WTC11 (cell line): ENCODE results near the gene OGDH. TPM values are rescaled to one million over a fixed set of nuclear protein-coding genes. Genes with fewer than 3 reads are reported as not detected.

Experiments used
- ATAC-seq: fragments of 200-7000 bp; cut with Tn5 transposase; 2 replicates; pipeline ENCODE4 v1.10.0; 2021; ENCODE audit warnings: mild to moderate bottlenecking, moderate library complexity
- CTCF ChIA-PET: fragments of 300-600 bp; sonication (Branson Sonifier 250); formaldehyde crosslinking; loops from one replicate; lab custom pipeline; 2021; ENCODE audit warnings: antibody characterized with exemption; lab: Charles Lee
- POLR2A ChIA-PET: fragments of 350-600 bp; sonication (Branson Sonifier 250); formaldehyde crosslinking; loops from one replicate; lab custom pipeline; 2021; ENCODE audit warnings: antibody characterized with exemption; lab: Charles Lee
- DNase-seq: peaks from one replicate; pipeline ENCODE4 v3.0.0; 2021; ENCODE audit warnings: low spot score
- H3K27ac Mint-ChIP-seq: 2 replicates; pipeline ENCODE4 v1.8.0; 2021; ENCODE audit warnings: mixed read lengths
- H3K27me3 Mint-ChIP-seq: 2 replicates; pipeline ENCODE4 v1.8.0; 2021; ENCODE audit warnings: low read depth, mild to moderate bottlenecking, moderate library complexity, mixed read lengths
- H3K36me3 Mint-ChIP-seq: 2 replicates; pipeline ENCODE4 v1.8.0; 2021; ENCODE audit warnings: mixed read lengths
- H3K4me1 Mint-ChIP-seq: 2 replicates; pipeline ENCODE4 v1.8.0; 2022; ENCODE audit warnings: mixed read lengths
- H3K4me3 Mint-ChIP-seq: 2 replicates; pipeline ENCODE4 v1.8.0; 2021; ENCODE audit warnings: mild to moderate bottlenecking, moderate library complexity, mixed read lengths
- H3K9me3 Mint-ChIP-seq: 2 replicates; pipeline ENCODE4 v1.8.0; 2021; ENCODE audit warnings: mixed read lengths
- CREM ChIP-seq: sonication (generic); formaldehyde crosslinking; IDR thresholded peaks from 2 replicates; pipeline ENCODE4 v1.8.1; 2022; ENCODE audit warnings: mild to moderate bottlenecking, missing genetic modification reagents, moderate library complexity
- E2F4 ChIP-seq: sonication (generic); formaldehyde crosslinking; IDR thresholded peaks from 2 replicates; pipeline ENCODE4 v1.8.1; 2022; ENCODE audit warnings: low read depth, mild to moderate bottlenecking, moderate library complexity, missing genetic modification reagents, borderline replicate concordance
- EMX1 ChIP-seq: fragments of 250-450 bp; sonication (Bioruptor Pico); IDR thresholded peaks from 2 replicates; pipeline ENCODE4 v1.8.0; 2021; ENCODE audit warnings: mild to moderate bottlenecking
- FOXJ3 ChIP-seq: sonication (generic); formaldehyde crosslinking; IDR thresholded peaks from 2 replicates; pipeline ENCODE4 v1.9.0; 2021; ENCODE audit warnings: missing genetic modification reagents, mild to moderate bottlenecking, borderline replicate concordance
- FOXK1 ChIP-seq: sonication (generic); formaldehyde crosslinking; IDR thresholded peaks from 2 replicates; pipeline ENCODE4 v1.8.0; 2022; ENCODE audit warnings: mild to moderate bottlenecking, moderate library complexity, missing genetic modification reagents
- MXD4 ChIP-seq: fragments of 250-450 bp; sonication (Bioruptor Pico); IDR thresholded peaks from 2 replicates; pipeline ENCODE4 v1.8.0; 2021; ENCODE audit warnings: mild to moderate bottlenecking, moderate library complexity, borderline replicate concordance
- NFYB ChIP-seq: sonication (generic); formaldehyde crosslinking; conservative IDR thresholded peaks from 2 replicates; pipeline ENCODE4 v1.8.0; 2022; ENCODE audit warnings: low read depth, missing genetic modification reagents
- NR1H2 ChIP-seq: sonication (generic); formaldehyde crosslinking; IDR thresholded peaks from 2 replicates; pipeline ENCODE4 v1.9.0; 2021; ENCODE audit warnings: mild to moderate bottlenecking, moderate library complexity, missing genetic modification reagents
- PRDM15 ChIP-seq: sonication (generic); formaldehyde crosslinking; IDR thresholded peaks from 2 replicates; pipeline ENCODE4 v1.8.0; 2022; ENCODE audit warnings: missing genetic modification reagents
- PRRX2 ChIP-seq: fragments of 250-450 bp; sonication (Bioruptor Pico); IDR thresholded peaks from 2 replicates; pipeline ENCODE4 v1.8.0; 2021; ENCODE audit warnings: mild to moderate bottlenecking
- RORB ChIP-seq: fragments of 250-450 bp; sonication (Bioruptor Pico); IDR thresholded peaks from 2 replicates; pipeline ENCODE4 v1.9.0; 2021; ENCODE audit warnings: mild to moderate bottlenecking
- SOX15 ChIP-seq: fragments of 250-450 bp; sonication (Bioruptor Pico); IDR thresholded peaks from 2 replicates; pipeline ENCODE4 v1.9.0; 2021; ENCODE audit warnings: mild to moderate bottlenecking
- TP53 ChIP-seq: sonication (generic); formaldehyde crosslinking; IDR thresholded peaks from 2 replicates; pipeline ENCODE4 v1.8.1; 2023; ENCODE audit warnings: mild to moderate bottlenecking, missing genetic modification reagents
- USF1 ChIP-seq: sonication (generic); formaldehyde crosslinking; IDR thresholded peaks from 2 replicates; pipeline ENCODE4 v1.8.0; 2022; ENCODE audit warnings: mild to moderate bottlenecking, missing genetic modification reagents
- ZMAT4 ChIP-seq: fragments of 250-450 bp; sonication (Bioruptor Pico); IDR thresholded peaks from 2 replicates; pipeline ENCODE4 v1.9.0; 2021; ENCODE audit warnings: mild to moderate bottlenecking
- total RNA-seq: library from RNA; stranded (reverse); gene quantifications from 3 replicates; pipeline ENCODE4 v1.2.3, GENCODE V29; 2021
- TF ChIP-seq, protein P1 (sequence below): sonication (generic); formaldehyde crosslinking; conservative IDR thresholded peaks from 2 replicates; pipeline ENCODE4 v1.8.1; 2022; ENCODE audit warnings: mild to moderate bottlenecking, missing genetic modification reagents
- TF ChIP-seq, protein P2 (sequence below): sonication (generic); formaldehyde crosslinking; IDR thresholded peaks from 2 replicates; pipeline ENCODE4 v1.8.0; 2022; ENCODE audit warnings: mild to moderate bottlenecking, missing genetic modification reagents
- TF ChIP-seq, protein P3 (sequence below): fragments of 250-450 bp; sonication (Bioruptor Pico); IDR thresholded peaks from 2 replicates; pipeline ENCODE4 v1.9.0; 2021; ENCODE audit warnings: mild to moderate bottlenecking
- TF ChIP-seq, protein P4 (sequence below): fragments of 250-450 bp; sonication (Bioruptor Pico); IDR thresholded peaks from 2 replicates; pipeline ENCODE4 v1.8.0; 2021; ENCODE audit warnings: mild to moderate bottlenecking

The OGDH gene
- total RNA-seq, 1 experiment from 2014 or later: 79.6 TPM

GRCh38 chr7:44665531-44666213 is 59.2 kb downstream of the OGDH start (continued):
- TF ChIP-seq, protein P1, sequence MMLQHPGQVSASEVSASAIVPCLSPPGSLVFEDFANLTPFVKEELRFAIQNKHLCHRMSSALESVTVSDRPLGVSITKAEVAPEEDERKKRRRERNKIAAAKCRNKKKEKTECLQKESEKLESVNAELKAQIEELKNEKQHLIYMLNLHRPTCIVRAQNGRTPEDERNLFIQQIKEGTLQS (CRISPR knock-in tag): no peak
- TF ChIP-seq, protein P2, sequence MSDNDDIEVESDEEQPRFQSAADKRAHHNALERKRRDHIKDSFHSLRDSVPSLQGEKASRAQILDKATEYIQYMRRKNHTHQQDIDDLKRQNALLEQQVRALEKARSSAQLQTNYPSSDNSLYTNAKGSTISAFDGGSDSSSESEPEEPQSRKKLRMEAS: no peak
- TF ChIP-seq FOXK1 (CRISPR knock-in tag): no peak
- TF ChIP-seq, protein P3, sequence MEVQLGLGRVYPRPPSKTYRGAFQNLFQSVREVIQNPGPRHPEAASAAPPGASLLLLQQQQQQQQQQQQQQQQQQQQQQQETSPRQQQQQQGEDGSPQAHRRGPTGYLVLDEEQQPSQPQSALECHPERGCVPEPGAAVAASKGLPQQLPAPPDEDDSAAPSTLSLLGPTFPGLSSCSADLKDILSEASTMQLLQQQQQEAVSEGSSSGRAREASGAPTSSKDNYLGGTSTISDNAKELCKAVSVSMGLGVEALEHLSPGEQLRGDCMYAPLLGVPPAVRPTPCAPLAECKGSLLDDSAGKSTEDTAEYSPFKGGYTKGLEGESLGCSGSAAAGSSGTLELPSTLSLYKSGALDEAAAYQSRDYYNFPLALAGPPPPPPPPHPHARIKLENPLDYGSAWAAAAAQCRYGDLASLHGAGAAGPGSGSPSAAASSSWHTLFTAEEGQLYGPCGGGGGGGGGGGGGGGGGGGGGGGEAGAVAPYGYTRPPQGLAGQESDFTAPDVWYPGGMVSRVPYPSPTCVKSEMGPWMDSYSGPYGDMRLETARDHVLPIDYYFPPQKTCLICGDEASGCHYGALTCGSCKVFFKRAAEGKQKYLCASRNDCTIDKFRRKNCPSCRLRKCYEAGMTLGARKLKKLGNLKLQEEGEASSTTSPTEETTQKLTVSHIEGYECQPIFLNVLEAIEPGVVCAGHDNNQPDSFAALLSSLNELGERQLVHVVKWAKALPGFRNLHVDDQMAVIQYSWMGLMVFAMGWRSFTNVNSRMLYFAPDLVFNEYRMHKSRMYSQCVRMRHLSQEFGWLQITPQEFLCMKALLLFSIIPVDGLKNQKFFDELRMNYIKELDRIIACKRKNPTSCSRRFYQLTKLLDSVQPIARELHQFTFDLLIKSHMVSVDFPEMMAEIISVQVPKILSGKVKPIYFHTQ (CRISPR knock-in tag): no peak
- TF ChIP-seq ZMAT4 (CRISPR knock-in tag): no peak
- TF ChIP-seq CREM (CRISPR knock-in tag): no peak
- no peak for TF ChIP-seq FOXJ3 (CRISPR knock-in tag)

- no peak overlapping the region for H3K27ac Mint-ChIP-seq
- CTCF ChIA-PET: no interaction called here
- H3K4me3 Mint-ChIP-seq: no peak overlapping the region
- no peaks in the 10 kb centered on the region; the same call in 1 of the 2 replicates for H3K4me1 Mint-ChIP-seq
- H3K36me3 Mint-ChIP-seq: peaks cover 12% of the 10 kb centered on the region
- no peak for TF ChIP-seq RORB (CRISPR knock-in tag)
- H3K27me3 Mint-ChIP-seq: no peaks in the 10 kb centered on the region
- no peaks in the 10 kb centered on the region for H3K9me3 Mint-ChIP-seq
- POLR2A ChIA-PET: no interaction called here
- ATAC-seq (no peak), DNase-seq (no peak)
Measured at GRCh38 chr7:44666566-44666965, 60.1 kb downstream of the OGDH start.

GRCh38 chr7:44667190-44667589 is 60.8 kb downstream of the OGDH start:
- POLR2A ChIA-PET: no interaction called here
- DNase-seq (no peak), ATAC-seq (no peak)
- H3K36me3 Mint-ChIP-seq: peaks cover 10% of the 10 kb centered on the region
- no peaks in the 10 kb centered on the region for H3K27me3 Mint-ChIP-seq
- CTCF ChIA-PET: no interaction called here
- H3K9me3 Mint-ChIP-seq: no peaks in the 10 kb centered on the region
- no peak overlapping the region for H3K4me3 Mint-ChIP-seq
- H3K4me1 Mint-ChIP-seq: no peaks in the 10 kb centered on the region; the same call in 1 of the 2 replicates
- H3K27ac Mint-ChIP-seq: no peak overlapping the region
- TF ChIP-seq TP53 (CRISPR knock-in tag) (no peak), NR1H2 (CRISPR knock-in tag) (no peak), ZMAT4 (CRISPR knock-in tag) (no peak), PRRX2 (no peak), EMX1 (CRISPR knock-in tag) (no peak), NFYB (CRISPR knock-in tag) (no peak), MXD4 (CRISPR knock-in tag) (no peak), E2F4 (CRISPR knock-in tag) (no peak), PRDM15 (CRISPR knock-in tag) (no peak), USF1 (CRISPR knock-in tag) (no peak), SOX15 (CRISPR knock-in tag) (no peak)
- TF ChIP-seq, protein P4, sequence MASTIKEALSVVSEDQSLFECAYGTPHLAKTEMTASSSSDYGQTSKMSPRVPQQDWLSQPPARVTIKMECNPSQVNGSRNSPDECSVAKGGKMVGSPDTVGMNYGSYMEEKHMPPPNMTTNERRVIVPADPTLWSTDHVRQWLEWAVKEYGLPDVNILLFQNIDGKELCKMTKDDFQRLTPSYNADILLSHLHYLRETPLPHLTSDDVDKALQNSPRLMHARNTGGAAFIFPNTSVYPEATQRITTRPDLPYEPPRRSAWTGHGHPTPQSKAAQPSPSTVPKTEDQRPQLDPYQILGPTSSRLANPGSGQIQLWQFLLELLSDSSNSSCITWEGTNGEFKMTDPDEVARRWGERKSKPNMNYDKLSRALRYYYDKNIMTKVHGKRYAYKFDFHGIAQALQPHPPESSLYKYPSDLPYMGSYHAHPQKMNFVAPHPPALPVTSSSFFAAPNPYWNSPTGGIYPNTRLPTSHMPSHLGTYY (CRISPR knock-in tag): no peak
